Immature natural killer cell (primary cell): ENCODE measurements around the gene SURF1. TPM values are rescaled to one million over a fixed set of nuclear protein-coding genes. Genes with fewer than 3 reads are reported as not detected.

Source experiments
- DNase-seq, 3 donors: peaks; one replicate each; pipeline ENCODE4 v3.0.0; 2022; ENCODE audit warnings: mixed read lengths in 1 of 3
- H3K27ac Mint-ChIP-seq, 6 donors: one replicate each; pipeline ENCODE4 v1.8.0; 2020; ENCODE audit warnings: mixed read lengths in 6 of 6, mild to moderate bottlenecking in 5 of 6, inconsistent platforms in 4 of 6, moderate library complexity in 3 of 6
- H3K27me3 Mint-ChIP-seq, 3 donors: one replicate each; pipeline ENCODE4 v1.8.0; 2020 to 2021; ENCODE audit warnings: low read depth in 3 of 3, mild to moderate bottlenecking in 3 of 3, mixed read lengths in 3 of 3, moderate library complexity in 3 of 3, inconsistent platforms in 1 of 3
- H3K36me3 Mint-ChIP-seq, 3 donors: one replicate each; pipeline ENCODE4 v1.8.0; 2020; ENCODE audit warnings: mixed read lengths in 3 of 3, inconsistent platforms in 2 of 3, mild to moderate bottlenecking in 2 of 3
- H3K4me1 Mint-ChIP-seq, 2 donors: one replicate each; pipeline ENCODE4 v1.8.0; 2020; ENCODE audit warnings: inconsistent platforms in 2 of 2, mild to moderate bottlenecking in 2 of 2, mixed read lengths in 2 of 2, moderate library complexity in 1 of 2
- H3K4me3 Mint-ChIP-seq, 5 donors: one replicate each; pipeline ENCODE4 v1.8.0; 2020; ENCODE audit warnings: mild to moderate bottlenecking in 5 of 5, mixed read lengths in 5 of 5, inconsistent platforms in 3 of 5, moderate library complexity in 3 of 5
- H3K9me3 Mint-ChIP-seq, 6 donors: one replicate each; pipeline ENCODE4 v1.8.0; 2020; ENCODE audit warnings: mild to moderate bottlenecking in 6 of 6, mixed read lengths in 6 of 6, inconsistent platforms in 4 of 6, moderate library complexity in 3 of 6
- polyA plus RNA-seq, 3 donors: library from polyadenylated mRNA; unstranded; fragments of 300-500 nt; fragmentation: Illumina TruSeq; gene quantifications; one replicate each; pipeline ENCODE4 v1.2.3, GENCODE V29; 2021

SURF1 gene
- polyA plus RNA-seq, 3 donors from 2014 or later: 104 to 153 (median 131) TPM

DNA sequence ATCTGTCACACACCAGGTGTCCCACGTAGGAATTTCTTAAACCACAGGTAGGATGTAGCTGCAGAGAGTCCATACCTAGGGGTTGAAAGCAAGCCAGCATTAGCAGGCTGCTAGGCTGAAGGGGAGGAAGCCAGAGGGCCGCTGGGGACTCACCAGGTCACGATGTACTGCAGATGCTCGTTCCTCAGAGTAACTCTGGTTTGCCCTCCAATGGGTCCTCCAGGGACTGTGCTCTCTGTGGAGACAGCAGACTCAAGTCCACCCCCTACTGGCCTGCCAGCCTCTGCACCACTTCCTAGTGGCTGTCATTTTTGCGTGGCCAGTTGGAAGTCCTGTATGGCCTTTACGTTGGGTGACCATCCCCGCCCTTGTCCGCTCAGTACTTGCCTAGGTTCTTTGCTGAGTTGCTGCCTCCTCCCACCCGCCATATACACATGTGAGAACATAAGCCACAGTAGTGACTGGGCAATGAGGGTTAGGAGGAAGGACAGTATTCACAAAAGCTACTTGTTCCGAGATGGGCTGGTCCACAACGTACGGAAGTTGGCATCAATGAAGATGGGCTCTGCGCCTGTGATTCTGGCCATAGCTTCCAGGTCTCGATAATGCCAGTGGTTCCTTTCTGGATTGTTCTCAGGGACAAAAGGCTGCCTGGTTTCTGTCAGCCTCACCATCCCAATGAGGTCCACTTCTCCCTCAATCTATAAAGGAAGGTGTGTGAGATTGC, 4.2 kb downstream of the SURF1 start:
- H3K27ac Mint-ChIP-seq: no peak overlapping the region
- H3K4me1 Mint-ChIP-seq: peaks cover 37 to 45% of the 10 kb centered on the region in 2 donors
- DNase-seq: no peak
- peaks cover 11 to 36% (median 14%) of the 10 kb centered on the region in 3 donors for H3K36me3 Mint-ChIP-seq
- H3K27me3 Mint-ChIP-seq: peaks cover 2 to 8% (median 7%) of the 10 kb centered on the region in 3 donors
- no peak overlapping the region for H3K4me3 Mint-ChIP-seq
- no peaks in the 10 kb centered on the region for H3K9me3 Mint-ChIP-seq

DNA sequence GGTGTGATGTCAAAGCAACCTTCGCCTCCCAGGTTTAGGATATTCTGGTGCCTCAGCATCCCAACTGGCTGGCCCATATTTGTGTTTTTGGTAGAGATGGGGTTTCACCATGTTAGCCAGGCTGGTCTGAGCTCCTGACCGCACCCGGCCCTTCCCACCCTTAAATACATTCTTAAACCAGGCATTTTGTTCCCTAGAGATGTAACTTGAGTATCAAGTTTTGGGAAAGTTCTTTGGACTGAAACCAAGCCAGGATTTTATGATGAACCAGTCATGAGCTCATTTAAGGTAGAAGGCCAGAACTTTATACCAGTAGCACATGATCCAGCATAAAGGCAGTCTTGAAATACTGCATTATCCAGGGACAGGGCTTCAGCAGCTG, 4.8 kb downstream of the SURF1 start:
- H3K27ac Mint-ChIP-seq: no peak overlapping the region

DNA sequence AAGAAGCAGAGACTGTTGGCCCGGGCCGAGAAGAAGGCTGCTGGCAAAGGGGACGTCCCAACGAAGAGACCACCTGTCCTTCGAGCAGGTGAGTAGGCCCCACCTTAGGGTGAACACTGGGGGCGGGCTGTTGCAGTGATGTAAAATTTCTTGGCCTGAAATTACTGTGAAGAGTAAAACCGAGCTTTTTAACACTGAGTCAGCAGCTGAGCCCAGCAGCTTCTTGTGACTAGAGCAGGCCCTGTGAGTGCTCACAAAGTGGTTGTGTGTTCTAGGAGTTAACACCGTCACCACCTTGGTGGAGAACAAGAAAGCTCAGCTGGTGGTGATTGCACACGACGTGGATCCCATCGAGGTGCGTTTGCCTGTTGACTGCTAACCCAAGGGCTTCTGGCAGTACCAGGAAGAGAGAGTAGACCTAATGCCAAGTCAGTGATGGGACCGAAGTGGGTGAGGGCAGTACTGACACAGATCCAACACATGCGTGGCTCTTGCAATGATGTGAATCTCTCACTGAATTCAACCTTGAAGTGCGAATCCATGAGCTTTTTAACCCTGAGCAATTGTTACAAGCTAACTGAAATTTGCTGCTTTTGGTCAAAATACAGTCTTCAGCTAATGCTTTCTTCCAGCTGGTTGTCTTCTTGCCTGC, 6.2 kb downstream of the SURF1 start:
- no peak for DNase-seq
- no peaks in the 10 kb centered on the region for H3K9me3 Mint-ChIP-seq
- H3K4me1 Mint-ChIP-seq: peaks cover 42% of the 10 kb centered on the region in 2 donors
- peak overlapping the region in 4 of 6 donors; percentile 12 to 98 (median 56) for H3K27ac Mint-ChIP-seq
- peak overlapping the region in 3 of 5 donors; percentile 7 to 55 (median 35) for H3K4me3 Mint-ChIP-seq
- peaks cover 11 to 36% (median 14%) of the 10 kb centered on the region in 3 donors for H3K36me3 Mint-ChIP-seq
- peaks cover 2 to 6% (median 5%) of the 10 kb centered on the region in 3 donors for H3K27me3 Mint-ChIP-seq

More for the DNA sequence above, 4.8 kb downstream of the SURF1 start:
- Mint-ChIP-seq H3K9me3 (no peaks in the 10 kb centered on the region), H3K4me1 (peaks cover 41 to 49% of the 10 kb centered on the region in 2 donors), H3K4me3 (no peak overlapping the region), H3K36me3 (peaks cover 11 to 36% (median 14%) of the 10 kb centered on the region in 3 donors), H3K27me3 (peaks cover 2 to 8% (median 7%) of the 10 kb centered on the region in 3 donors)
- no peak for DNase-seq

DNA sequence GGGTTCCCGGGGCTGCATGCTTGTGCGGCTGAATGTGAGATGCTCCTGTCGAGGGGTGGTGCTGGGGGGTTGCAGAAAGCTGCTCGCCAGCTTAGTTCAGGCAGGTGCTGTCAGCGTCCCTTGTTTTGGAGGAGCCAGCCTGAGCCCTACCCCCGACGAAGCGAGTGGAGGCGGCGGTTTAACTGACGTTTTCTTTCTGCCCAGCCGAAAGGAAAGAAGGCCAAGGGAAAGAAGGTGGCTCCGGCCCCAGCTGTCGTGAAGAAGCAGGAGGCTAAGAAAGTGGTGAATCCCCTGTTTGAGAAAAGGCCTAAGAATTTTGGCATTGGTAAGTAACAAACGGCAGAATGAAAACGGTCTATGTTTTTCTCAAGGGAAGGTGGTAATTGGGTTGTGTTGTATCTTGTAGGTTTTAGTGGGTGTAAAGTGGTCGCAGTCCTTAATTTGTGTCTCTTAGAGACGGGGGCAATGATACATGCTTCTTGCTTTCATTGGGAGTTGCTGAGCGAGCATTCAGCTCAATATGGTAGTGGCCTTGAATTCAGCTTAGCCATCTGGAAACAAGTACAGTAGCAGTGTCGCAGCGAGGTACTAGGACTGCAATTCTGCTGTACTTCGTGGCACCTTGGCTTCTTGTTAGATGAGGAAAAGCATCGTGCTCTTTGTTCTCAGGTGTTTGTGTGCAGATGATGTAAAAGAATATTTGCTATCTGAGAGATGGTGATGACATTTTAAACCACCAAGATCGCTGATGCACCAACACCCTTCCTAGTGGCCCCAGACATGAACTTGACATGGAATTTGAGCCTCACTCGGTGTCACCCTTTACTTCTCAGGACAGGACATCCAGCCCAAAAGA, 7.3 kb downstream of the SURF1 start:
- DNase-seq: no peak
- Mint-ChIP-seq H3K9me3 (no peaks in the 10 kb centered on the region), H3K27ac (peak overlapping the region; percentile 90 to 99 (median 96)), H3K4me1 (peaks cover 40 to 42% of the 10 kb centered on the region in 2 donors), H3K4me3 (peak overlapping the region; percentile 95 to 100 (median 98)), H3K27me3 (peaks cover 2 to 6% (median 5%) of the 10 kb centered on the region in 3 donors), H3K36me3 (peaks cover 11 to 36% (median 14%) of the 10 kb centered on the region in 3 donors)

DNA sequence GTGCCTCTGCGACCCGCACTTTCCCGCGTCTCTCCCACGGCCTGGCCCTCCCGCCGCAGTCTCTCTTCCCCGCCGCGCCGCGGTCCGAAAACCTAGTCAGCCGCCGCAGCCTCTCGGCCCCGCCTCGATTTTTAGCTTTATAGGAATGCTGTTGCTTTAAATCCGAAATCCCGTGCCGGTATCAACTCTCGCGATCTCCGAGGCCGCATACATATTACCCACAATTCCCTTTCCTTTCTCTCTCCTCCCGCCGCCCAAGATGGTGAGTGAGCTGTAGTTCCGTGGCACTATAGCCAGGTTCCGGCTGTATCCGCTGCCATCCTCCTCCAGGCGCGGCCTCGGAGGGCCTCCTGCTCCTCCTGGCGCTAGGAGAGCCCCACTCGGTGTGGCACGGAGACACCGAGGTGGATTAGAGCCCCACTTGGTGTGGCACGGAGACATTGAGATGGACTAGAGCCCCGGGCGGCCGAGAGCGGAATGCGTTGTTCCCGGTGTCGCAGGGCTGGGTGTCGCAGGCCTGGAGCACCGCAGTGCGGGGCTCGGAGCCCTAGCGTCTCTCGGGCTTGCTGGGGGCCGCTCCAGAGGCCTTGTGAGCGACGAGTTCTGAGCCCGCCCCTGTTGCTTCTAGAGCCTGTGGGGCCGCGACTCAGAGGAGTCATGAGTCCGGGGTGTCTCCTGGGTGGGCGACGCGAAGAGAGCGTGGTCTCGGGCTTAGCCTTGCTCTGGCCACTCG, 8.1 kb downstream of the SURF1 start, which contains the start of the genes MED22 and RPL7A:
Gene MED22, minus strand, starts transcription at position 147 of the 733 bp plus-strand sequence. CDS start 1,469 bp downstream, outside the sequence.
Gene RPL7A, plus strand, starts transcription at position 234 of the 733 bp plus-strand sequence. Its CDS starts 26 bp downstream, at position 260.
- H3K36me3 Mint-ChIP-seq: peaks cover 8 to 38% (median 14%) of the 10 kb centered on the region in 3 donors
- peak within 1 kb of the TSS; percentile 95 to 100 (median 98) for H3K4me3 Mint-ChIP-seq
- peaks cover 40 to 42% of the 10 kb centered on the region in 2 donors for H3K4me1 Mint-ChIP-seq
- DNase-seq: peak; percentile 90 to 92 (median 91)
- peaks cover 2 to 6% (median 5%) of the 10 kb centered on the region in 3 donors for H3K27me3 Mint-ChIP-seq
- H3K27ac Mint-ChIP-seq: peak within 1 kb of the TSS; percentile 90 to 99 (median 96)
- no peaks in the 10 kb centered on the region for H3K9me3 Mint-ChIP-seq

DNA sequence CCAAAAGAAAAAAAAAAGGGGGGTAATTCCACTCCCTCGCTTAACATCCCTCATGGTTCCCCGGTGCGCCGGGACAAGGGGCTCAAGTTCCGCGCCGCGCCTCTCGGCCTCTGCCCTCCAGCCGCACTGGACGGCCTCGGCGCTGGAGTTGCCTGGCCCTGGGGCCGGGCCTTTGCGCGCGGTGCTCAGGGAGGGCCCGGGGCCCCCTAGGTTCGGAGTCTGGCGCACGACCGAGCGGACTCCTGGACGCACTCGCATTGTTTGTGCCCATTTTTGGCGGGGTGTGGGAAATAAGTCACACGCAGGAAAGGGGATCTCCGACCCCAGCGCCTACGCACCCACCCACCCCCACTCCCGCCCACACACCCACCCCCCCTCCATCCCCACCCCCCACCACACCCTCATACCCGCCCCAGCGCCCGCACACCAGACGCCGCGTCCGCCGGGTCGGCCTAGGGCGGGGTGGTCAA, 8.7 kb downstream of the SURF1 start:
- Mint-ChIP-seq H3K9me3 (no peaks in the 10 kb centered on the region), H3K4me1 (peaks cover 40 to 46% of the 10 kb centered on the region in 2 donors), H3K27me3 (peaks cover 2 to 6% (median 5%) of the 10 kb centered on the region in 3 donors), H3K4me3 (peak overlapping the region; percentile 95 to 100 (median 98)), H3K27ac (peak overlapping the region; percentile 90 to 99 (median 96)), H3K36me3 (peaks cover 8 to 37% (median 14%) of the 10 kb centered on the region in 3 donors)
- no peak for DNase-seq

DNA sequence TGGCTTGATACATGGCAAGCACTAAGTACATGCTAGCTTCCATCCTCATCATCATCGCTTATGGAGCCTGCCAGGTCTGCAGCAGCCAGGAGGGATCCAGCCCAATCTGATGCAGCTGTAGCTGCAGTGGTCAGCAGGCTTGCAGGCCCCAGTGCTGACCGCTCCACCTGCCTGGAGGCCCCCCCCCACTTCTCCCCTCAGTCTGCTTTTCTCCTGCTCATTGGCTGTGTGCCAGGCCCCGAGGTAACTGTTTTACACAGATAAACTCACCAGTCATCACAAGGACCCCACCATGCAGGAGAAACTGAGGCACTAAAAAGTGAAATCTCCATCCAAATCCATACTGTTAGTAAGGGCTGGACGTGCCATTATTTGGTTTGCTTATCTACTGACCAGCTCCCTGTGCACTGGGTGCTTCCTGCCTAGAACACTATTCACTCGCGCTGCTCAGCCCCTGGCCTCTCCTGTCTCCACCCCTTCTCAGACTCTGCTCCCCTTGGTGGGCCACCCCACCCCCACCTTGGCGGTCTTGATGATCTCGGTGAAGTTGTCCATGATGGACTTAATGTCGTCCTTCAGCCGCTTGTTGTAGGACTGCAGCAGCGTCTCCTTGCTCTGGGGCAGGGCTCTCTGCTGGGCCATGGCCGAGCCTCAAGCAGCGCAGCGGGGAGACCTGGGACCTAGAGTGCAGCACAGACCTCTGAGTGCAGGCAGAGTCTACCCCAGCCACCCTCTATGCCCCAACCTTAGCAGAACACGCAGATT, 10.1 kb downstream of the SURF1 start:
- peaks cover 2 to 6% (median 5%) of the 10 kb centered on the region in 3 donors for H3K27me3 Mint-ChIP-seq
- no peak for DNase-seq
- H3K36me3 Mint-ChIP-seq: peaks cover 4 to 24% (median 8%) of the 10 kb centered on the region in 3 donors
- H3K4me3 Mint-ChIP-seq: peak overlapping the region; percentile 83 to 100 (median 98)
- peaks cover 52 to 58% of the 10 kb centered on the region in 2 donors for H3K4me1 Mint-ChIP-seq
- peak overlapping the region in 4 of 6 donors; percentile 49 to 91 (median 75) for H3K27ac Mint-ChIP-seq
- no peaks in the 10 kb centered on the region for H3K9me3 Mint-ChIP-seq

DNA sequence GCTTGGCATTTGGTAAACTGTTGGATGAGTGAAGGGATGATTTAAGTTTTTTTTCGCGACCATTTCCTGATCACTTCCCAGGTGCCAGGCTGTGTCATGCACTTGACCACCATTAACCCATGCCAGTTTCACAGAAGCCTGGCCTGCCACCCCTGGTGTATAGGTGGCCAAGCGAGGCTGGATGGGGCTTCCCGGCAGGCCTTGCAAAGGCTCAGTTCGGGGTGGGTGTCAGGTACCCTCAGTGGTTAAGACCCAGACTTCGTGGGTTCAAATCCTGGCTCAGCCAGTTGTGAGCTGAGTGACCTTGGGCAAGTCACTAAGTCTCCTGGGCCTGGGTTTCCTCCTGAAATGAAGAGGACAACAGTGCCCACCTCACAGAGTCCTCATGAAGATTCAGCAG, 10.7 kb downstream of the SURF1 start:
- peaks cover 58 to 64% of the 10 kb centered on the region in 2 donors for H3K4me1 Mint-ChIP-seq
- no peaks in the 10 kb centered on the region for H3K9me3 Mint-ChIP-seq
- peaks cover 2 to 6% (median 5%) of the 10 kb centered on the region in 3 donors for H3K27me3 Mint-ChIP-seq
- H3K36me3 Mint-ChIP-seq: peaks cover 6 to 23% (median 10%) of the 10 kb centered on the region in 3 donors
- H3K4me3 Mint-ChIP-seq: peak overlapping the region in 2 of 5 donors; percentile 10 to 99
- no peak overlapping the region for H3K27ac Mint-ChIP-seq
- no peak for DNase-seq

DNA sequence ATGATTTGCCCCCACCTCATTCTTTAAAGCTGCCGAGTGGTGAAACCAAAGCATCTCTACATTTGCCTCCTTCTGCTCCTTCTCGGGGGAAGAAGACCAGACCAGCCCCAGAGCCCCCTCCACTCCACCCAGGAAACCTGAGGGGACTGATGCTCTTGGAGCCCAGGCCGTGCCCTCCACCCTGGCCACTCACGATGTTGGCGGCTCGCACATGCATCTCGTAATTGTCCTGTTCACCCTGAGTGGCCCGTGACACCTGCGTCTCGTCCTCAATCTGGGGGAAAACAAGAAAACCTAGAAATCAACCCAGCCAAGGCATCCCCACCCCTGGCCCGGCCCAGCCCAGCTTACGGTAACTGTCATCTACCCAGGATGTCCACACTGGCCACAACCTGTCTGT, 11.3 kb downstream of the SURF1 start:
- Mint-ChIP-seq H3K36me3 (peaks cover 12 to 26% (median 13%) of the 10 kb centered on the region in 3 donors), H3K9me3 (no peaks in the 10 kb centered on the region), H3K4me3 (peak overlapping the region in 1 of 5 donors; percentile 38), H3K27ac (no peak overlapping the region), H3K4me1 (peaks cover 58 to 67% of the 10 kb centered on the region in 2 donors), H3K27me3 (peaks cover 2 to 6% (median 5%) of the 10 kb centered on the region in 3 donors)
- DNase-seq: no peak

DNA sequence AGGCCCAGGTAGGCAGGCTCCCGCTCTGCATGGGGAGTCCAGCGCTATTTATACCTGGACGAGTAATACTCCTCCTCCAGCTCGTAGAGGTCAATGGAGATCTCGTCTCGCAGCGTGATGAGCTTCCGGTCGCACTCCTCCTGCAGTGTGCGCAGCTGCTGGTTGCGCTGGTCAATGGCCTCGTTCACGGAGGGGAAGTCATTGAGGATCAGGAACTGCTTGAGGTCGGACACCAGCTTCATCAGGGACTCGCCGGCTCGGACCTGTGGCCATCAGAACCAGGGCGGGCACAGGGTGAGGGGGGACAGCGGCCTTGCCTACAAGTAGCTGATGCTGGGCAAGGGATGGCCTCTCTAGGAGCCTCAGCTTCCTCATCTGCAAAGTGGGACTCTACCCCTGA, 12.2 kb downstream of the SURF1 start:
- H3K9me3 Mint-ChIP-seq: no peaks in the 10 kb centered on the region
- no peak overlapping the region for H3K4me3 Mint-ChIP-seq
- H3K27me3 Mint-ChIP-seq: peaks cover 2 to 6% (median 5%) of the 10 kb centered on the region in 3 donors
- no peak for DNase-seq
- H3K36me3 Mint-ChIP-seq: peaks cover 6 to 20% (median 19%) of the 10 kb centered on the region in 3 donors
- no peak overlapping the region for H3K27ac Mint-ChIP-seq
- peaks cover 58 to 67% of the 10 kb centered on the region in 2 donors for H3K4me1 Mint-ChIP-seq

DNA sequence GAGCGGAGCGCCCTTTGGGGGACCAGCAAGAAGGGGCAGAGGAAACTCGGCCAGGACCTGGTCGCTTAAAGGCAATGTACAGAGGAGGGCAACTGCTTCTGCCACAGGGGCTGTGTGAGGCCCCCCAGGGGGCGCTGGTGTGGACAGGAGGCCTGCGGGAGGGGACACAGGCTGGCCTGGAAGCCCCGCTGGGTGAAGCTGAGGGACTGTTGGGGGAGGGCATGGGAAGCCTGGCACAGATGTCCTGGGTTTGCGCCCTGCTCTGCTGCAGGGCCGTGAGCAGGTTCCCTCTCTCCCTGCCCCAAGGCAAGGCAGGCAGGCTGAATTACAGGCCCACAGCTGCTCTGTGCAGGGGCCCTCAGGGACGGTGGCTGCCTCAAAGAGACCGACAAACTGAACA, 13.7 kb downstream of the SURF1 start:
- Mint-ChIP-seq H3K36me3 (peaks cover 9 to 18% (median 17%) of the 10 kb centered on the region in 3 donors), H3K4me1 (peaks cover 49 to 63% of the 10 kb centered on the region in 2 donors), H3K4me3 (peak overlapping the region in 1 of 5 donors; percentile 72), H3K9me3 (no peaks in the 10 kb centered on the region), H3K27ac (peak overlapping the region in 3 of 6 donors; percentile 39 to 88 (median 87)), H3K27me3 (peaks cover 0 to 1% (median 0%) of the 10 kb centered on the region in 3 donors)
- no peak for DNase-seq

DNA sequence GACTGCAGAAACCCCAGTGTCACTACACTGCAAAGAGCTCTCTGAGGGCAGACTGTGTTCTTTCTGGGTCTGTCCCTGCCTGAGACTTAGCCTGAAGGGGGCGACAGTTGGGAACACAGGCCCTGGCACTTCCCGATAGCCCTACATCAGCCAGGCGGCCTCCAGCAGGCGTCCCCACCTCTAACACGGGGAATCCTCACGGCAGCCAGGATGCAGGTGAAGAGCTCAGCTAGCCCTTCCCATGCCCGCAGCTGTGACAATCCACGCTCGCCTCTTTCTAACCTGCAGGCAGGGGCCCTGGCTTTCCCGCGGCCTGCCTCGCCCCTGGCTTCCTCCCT, 14.2 kb downstream of the SURF1 start:
- no peaks in the 10 kb centered on the region for H3K9me3 Mint-ChIP-seq
- H3K27ac Mint-ChIP-seq: peak overlapping the region; percentile 49 to 90 (median 88)
- H3K36me3 Mint-ChIP-seq: peaks cover 9 to 18% (median 17%) of the 10 kb centered on the region in 3 donors
- H3K4me3 Mint-ChIP-seq: peak overlapping the region; percentile 55 to 81 (median 70)
- H3K27me3 Mint-ChIP-seq: peaks cover 0 to 1% (median 0%) of the 10 kb centered on the region in 3 donors
- H3K4me1 Mint-ChIP-seq: peaks cover 46 to 62% of the 10 kb centered on the region in 2 donors
- DNase-seq: no peak
